Tibial nerve (tissue), 3 donors: Measurements from ENCODE around the gene LRFN3.

ENCODE experiments used
- CTCF ChIP-seq, 5 experiments: fragments of 200-600 bp in 3 of 5; fragments of 450-650 bp in 2 of 5; sonication (generic) in 3 of 5; IDR thresholded peaks; one replicate each; pipeline ENCODE4 v1.5.1; 2016 to 2019; ENCODE audit warnings: antibody characterized with exemption in 5 of 5, mild to moderate bottlenecking in 3 of 5, moderate library complexity in 2 of 5
- POLR2A ChIP-seq, 2 donors: fragments of 450-650 bp; IDR thresholded peaks; one replicate each; pipeline ENCODE4 v1.6.1; 2017; ENCODE audit warnings: antibody characterized with exemption in 2 of 2, mild to moderate bottlenecking in 2 of 2, moderate library complexity in 2 of 2

- TF ChIP-seq CTCF (IDR thresholded peaks at IDR 0.05), result no peak
- TF ChIP-seq POLR2A (IDR thresholded peaks at IDR 0.05), result no peak
These were observed 39.5 kb upstream of the LRFN3 start for GRCh38 chr19:35896643-35897040.
